ENCODE results near the gene GRIK5.
A peak's percentile ranks its signal among the peaks of the same experiment; 100 is the strongest.
"Not testable (repeated sequence)": the region's sequence is repeated elsewhere in the genome, so short reads cannot be mapped to it uniquely, and the experiment has no call there.

GRIK5 gene, protein sequence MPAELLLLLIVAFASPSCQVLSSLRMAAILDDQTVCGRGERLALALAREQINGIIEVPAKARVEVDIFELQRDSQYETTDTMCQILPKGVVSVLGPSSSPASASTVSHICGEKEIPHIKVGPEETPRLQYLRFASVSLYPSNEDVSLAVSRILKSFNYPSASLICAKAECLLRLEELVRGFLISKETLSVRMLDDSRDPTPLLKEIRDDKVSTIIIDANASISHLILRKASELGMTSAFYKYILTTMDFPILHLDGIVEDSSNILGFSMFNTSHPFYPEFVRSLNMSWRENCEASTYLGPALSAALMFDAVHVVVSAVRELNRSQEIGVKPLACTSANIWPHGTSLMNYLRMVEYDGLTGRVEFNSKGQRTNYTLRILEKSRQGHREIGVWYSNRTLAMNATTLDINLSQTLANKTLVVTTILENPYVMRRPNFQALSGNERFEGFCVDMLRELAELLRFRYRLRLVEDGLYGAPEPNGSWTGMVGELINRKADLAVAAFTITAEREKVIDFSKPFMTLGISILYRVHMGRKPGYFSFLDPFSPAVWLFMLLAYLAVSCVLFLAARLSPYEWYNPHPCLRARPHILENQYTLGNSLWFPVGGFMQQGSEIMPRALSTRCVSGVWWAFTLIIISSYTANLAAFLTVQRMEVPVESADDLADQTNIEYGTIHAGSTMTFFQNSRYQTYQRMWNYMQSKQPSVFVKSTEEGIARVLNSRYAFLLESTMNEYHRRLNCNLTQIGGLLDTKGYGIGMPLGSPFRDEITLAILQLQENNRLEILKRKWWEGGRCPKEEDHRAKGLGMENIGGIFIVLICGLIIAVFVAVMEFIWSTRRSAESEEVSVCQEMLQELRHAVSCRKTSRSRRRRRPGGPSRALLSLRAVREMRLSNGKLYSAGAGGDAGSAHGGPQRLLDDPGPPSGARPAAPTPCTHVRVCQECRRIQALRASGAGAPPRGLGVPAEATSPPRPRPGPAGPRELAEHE

DNA sequence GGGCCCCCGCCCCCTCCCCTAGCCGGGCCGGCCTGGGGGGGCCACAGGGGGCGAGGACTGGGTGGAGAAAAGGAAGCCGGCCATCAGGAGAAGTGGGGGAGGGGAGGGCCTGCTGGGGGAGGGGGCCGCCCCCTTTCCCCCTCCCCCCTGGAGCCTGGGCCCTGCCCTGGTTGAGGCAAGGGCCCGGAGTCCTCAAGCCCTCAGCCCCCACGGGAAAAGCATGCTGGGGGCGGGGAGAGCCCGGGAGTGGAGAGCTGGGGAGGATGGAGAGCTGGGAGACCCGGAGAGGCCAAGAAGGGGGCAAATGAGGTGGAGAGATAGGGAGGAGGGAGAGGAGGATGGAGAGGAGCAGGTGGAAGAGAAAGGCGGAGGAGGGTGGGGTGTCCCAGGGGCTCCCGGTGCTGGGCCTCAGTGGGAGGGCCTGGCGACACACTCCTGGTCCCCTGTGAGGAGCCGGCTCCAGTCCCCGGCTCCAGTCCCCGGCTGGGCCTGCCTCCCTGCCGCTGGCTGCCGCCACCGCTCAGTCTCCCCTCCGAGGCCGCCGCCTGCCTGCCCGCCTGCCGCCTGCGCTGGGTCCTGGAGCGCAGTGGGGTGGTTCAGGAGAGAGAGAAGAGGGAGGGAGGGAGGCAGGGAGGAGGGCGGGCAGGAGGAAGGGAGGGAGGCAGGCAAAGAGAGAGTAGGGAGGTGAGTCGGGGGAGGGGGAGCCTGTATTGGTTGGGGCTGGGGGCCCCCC is at the start of gene GRIK5:
Gene GRIK5, minus strand, starts transcription at position 588 of the 733 bp plus-strand sequence. CDS start 4,436 bp downstream, outside the sequence.
- DNase-seq: no peak

- DNase-seq: no peak
Observed at GRCh38 chr19:42117076-42117475, 47.1 kb upstream of the GRIK5 start.

GRCh38 chr19:42116308-42117075 is 46.5 kb upstream of the GRIK5 start:
- no peak for DNase-seq

DNA sequence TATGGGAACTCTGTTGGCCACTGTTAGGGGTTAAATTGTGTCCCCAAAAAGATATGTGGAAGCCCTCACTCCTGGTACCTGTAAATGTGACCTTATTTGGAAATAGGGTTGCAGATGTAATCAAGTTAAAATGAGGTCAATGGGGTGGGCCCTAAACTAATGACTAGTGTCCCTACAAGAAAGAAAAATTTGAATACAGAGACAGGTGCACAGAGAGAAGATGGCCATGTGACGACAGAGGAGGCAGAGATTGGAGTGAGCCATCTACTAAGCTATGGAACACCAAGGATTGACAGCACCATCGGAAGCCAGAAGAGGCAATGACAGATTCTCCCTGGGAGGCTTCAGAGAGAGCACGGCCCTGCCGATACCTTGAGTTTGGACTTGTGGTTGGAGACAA is 45.7 kb upstream of the GRIK5 start:
- no peak for DNase-seq

DNA sequence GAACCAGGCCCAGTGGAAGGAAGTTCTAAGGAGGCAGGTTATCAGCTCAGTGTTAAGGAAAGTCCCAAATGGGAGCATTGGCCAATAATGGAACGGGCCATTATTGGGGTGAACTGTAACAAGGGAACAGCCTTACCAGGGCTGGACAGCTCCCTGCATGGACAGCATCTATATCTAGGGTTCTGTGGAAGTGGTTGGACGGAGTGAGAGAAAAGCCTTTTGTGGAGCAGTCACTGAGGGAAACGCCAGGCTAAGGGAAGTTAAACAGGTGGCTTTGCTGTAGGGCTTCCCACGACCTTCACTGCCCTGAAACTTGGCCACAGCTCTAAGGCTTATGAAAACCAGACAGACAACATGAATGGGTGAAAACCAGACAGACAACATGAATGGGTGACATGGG is 45.2 kb upstream of the GRIK5 start:
- no peak for DNase-seq

DNA sequence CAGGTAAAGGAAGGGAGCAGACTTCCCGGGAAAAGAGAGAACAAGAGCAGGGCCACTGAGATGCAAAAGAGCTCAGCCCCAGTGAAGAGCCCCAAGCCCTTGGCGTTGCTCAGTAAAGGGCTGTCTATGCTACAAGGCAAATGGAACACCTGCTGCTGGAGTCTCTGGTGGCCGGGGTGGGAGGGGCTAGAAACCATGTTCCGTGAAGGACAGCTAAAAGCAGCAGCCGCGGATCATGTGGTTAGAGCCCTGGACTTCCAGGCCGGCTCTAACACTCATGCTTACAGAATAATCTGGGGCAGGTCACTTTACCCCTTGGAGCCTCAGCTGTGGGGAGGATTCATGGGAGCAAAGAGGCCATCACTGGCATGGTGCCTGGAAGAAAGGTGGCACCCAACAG is 44.4 kb upstream of the GRIK5 start:
- DNase-seq: no peak

GRCh38 chr19:42113641-42114348 is 43.8 kb upstream of the GRIK5 start:
- no peak for DNase-seq

GRCh38 chr19:42111811-42112210 is 41.8 kb upstream of the GRIK5 start:
- DNase-seq: no peak

DNA sequence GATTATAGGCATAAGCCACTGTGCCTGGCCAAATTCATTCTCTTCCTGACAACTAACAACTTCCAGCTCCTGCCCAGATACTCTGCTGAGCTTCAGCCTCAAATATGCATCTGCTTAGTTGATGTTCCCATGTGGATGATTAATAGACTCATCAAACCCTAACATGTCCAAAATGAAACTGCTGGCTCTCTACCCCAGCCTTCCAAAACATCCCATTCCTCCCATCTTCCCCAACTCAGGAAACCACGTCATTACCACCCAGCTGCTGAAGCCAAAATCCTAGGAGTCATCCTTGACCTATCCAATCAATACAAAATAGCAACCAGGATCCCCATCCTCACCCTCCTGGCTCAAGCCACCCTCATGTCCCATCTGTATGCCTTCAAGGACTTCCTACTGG is 41.4 kb upstream of the GRIK5 start:
- no peak for DNase-seq

GRCh38 chr19:42110658-42111057 is 40.7 kb upstream of the GRIK5 start:
- DNase-seq: no peak

DNA sequence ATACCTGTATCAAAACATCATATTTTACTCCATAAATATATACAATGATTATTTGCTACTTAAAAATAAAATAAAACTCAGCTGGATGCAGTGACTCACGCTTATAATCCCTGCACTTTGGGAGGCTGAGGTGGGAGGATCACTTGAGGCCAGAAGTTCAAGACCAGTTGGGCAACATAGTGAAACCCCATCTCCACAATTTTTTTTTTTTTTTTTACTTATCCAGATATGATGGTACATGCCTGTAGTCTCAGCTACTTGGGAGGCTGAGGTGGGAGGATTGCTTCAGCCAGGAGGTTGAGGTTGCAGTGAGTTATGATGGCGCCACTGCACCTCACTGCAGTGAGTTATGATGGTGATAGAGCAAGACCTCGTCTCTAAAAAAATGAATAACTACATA is 39.9 kb upstream of the GRIK5 start:
- DNase-seq: no peak

GRCh38 chr19:42108527-42109389 is 38.8 kb upstream of the GRIK5 start:
- DNase-seq: peak; percentile 84 to 86

DNA sequence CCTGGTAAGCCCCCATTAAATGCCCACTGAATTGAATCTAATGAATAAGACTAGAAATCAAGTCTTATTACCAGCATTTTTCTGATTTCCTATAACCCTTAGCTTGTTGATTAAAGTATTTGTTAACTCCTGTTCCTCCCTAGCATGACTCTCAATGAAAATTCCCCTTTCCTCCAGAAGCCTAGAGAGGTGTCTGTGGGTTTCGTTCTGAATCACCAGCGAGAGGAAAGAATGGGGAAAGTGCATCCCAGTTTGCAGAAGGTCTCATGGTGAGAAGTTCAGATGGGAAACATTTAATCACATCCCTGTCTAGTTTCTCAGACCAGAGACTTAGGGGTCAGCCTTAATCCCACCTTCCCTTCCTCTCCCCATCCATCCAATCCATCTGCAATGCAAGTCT is 35.4 kb upstream of the GRIK5 start:
- no peak for DNase-seq

GRCh38 chr19:42102877-42103276 is 32.9 kb upstream of the GRIK5 start:
- DNase-seq: no peak

- DNase-seq: not testable (repeated sequence)
Observed at GRCh38 chr19:42100241-42100640, 30.2 kb upstream of the GRIK5 start.

- no peak for DNase-seq
Observed at GRCh38 chr19:42099336-42099925, 29.4 kb upstream of the GRIK5 start.

- DNase-seq: no peak
Observed at GRCh38 chr19:42098781-42099180, 28.8 kb upstream of the GRIK5 start.

- no peak for DNase-seq
Observed at GRCh38 chr19:42097461-42097860, 27.5 kb upstream of the GRIK5 start.

DNA sequence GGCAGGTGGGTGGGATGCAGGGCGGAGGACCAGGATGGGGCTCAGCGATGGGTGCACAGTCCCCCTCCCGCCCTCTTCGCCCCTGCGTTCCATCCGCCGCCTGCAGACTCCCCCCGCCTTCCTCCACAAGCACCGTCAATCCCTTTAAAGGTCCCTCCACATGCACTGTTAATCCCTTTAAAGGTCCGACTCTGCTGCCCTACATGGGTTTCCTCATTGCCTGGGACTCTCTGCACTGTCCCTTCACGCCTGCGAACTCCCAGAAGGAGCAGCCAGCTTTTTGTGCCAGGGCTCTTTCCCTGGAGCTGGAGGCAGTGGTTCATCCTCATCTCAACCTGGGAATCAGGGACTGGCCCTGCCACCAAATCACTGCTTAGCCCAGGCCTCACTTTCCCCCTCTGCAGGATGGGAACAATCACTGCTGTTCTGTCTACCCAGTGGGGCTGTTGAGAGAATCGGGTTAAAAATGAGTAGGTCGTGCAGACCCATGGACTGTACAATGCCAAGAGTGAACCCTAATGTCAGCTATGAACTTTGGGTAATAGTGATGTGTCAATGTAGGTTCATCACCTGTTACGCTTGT is 26.3 kb upstream of the GRIK5 start:
- DNase-seq: no peak

- no peak for DNase-seq
Observed at GRCh38 chr19:42095814-42096230, 25.8 kb upstream of the GRIK5 start.
